GM21526 (cell line): ENCODE results near the gene SMAD6.

Experiments
- ATAC-seq: cut with Tn5 transposase; IDR thresholded peaks from one replicate; pipeline ENCODE4 v1.9.1; 2021; ENCODE audit warnings: moderate library complexity; ENCODE audit not compliant: unreplicated experiment, low FRiP score

The SMAD6 gene

DNA sequence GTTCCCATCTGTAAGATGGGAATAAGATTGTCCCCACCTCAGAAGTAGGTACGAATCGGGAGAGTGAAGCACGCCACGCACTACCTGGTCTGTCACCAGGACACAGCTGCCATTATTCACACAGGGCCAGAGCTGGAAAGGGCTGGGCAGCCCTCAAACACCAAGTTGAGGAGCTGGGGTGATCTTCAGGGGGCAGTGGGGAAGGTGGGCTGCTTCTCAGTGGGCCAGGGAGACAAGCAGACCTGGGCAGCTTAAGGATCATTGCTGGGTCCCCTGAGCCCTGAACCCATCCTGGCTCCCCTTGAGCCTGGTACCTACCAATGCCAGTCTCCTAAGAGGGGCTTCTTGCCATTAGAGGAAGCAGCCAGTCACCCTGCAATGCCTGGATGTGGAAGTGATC, 82.1 kb downstream of the SMAD6 start:
- no peak for ATAC-seq

DNA sequence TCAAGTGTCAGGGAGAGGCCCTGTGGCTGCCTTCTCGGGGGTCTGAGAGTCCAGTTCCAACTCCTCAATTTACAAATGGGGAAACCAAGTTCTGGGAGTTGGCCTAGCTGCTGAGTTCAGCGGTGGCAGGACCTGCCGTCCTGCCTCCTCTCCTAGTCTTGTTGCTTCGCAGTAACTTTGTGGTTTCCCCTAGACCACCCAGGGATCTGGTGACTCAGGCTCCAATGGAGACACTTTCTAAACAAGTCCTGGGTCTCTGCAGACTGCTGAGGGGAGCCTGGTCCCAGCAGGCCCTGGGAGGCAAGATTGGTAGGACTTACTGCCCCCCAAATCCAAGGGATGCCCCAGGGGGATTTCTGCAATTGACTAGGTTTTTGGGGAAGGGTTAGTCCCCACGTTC, 83.6 kb downstream of the SMAD6 start:
- no peak for ATAC-seq

DNA sequence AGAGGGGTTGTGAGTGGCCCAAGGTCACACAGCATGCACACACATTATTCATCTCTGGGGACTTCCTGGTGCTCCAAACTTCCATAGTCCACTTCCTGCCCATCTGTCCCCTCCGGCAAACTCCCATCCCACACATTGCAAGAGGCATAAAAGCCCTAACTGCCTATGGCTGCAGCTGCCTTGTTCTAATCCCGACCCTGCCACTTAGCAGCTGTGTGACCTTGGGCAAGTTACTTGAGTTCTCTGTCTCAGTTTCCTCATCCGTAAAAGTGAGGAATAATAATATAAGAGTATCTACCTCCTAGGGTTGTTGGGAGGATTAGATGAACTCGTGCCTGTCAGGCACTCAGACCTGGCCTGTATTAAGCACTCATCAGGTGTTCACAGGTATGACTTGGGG, 84.2 kb downstream of the SMAD6 start:
- ATAC-seq: no peak

DNA sequence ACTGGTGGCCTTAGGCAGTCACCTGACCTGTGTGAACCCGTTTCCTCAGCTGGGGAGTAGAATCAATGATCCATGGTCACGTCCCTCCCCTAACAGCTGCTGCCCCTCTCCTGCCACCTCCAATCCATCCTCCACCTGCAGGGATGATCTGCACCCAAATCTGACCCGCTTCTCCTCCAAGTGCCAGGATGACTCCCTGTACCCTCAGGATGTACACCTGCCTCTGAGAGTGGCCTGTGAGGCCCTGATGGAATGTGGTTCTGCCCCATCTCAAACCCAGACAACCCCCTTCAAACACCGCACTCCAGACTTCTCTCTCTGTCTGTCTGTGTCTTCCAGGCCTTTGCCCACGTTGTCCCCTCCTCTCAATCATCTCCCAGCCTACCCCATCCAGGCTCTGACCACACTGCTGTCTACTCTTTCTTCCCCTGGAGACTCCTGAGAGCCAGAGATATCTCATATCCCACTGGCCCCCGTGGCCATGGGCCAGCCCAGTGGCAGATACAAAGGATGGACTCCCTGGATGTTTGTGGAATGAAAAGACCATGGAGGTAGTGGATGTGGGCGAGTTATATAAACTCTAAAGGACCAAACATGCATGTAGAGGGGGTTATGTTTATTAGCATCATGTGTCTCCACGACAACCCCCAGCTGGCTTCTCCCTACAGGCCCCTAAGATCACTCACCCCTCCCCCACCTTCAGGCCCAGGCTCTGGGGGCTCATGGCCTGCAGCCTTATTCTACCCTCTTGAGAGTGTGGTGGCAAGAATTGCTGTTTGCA, 84.9 kb downstream of the SMAD6 start:
- no peak for ATAC-seq

DNA sequence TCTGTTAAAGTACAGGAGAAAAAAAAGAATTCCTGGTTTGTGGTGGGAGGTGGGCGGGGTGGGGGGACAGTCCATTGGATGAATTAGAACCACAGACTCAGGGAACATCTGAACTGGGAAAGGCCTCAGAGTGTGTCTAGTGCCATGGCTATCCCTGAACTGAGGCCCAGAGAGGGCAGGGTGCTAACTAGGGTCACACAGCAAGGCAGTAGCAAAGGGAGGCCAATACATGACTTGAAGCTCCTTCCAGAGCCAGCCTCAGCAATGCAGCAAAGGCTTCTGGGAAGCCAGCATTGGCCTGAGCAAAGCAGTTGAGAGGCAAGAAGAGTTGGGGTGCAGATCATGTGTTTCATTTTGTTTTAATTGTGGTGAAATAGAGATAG, 85.4 kb downstream of the SMAD6 start:
- ATAC-seq: no peak

DNA sequence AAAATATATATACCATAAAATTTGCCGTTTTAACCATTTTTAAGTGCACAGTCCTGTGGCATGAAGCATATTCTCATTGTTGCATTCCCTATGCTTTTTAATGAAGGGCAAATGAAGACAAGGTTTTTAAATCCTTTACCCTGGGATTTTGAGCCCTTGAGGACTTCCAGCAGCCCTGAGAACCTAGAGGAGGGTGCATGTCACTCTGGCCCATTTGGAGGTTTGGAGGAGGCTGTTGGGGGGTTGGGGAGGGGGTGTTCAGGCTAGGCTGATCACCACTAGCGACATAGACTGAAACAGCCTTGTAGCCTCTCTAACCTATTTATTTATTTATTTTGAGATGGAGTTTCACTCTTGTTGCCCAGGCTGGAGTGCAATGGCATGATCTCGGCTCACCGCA, 86.0 kb downstream of the SMAD6 start:
- no peak for ATAC-seq

DNA sequence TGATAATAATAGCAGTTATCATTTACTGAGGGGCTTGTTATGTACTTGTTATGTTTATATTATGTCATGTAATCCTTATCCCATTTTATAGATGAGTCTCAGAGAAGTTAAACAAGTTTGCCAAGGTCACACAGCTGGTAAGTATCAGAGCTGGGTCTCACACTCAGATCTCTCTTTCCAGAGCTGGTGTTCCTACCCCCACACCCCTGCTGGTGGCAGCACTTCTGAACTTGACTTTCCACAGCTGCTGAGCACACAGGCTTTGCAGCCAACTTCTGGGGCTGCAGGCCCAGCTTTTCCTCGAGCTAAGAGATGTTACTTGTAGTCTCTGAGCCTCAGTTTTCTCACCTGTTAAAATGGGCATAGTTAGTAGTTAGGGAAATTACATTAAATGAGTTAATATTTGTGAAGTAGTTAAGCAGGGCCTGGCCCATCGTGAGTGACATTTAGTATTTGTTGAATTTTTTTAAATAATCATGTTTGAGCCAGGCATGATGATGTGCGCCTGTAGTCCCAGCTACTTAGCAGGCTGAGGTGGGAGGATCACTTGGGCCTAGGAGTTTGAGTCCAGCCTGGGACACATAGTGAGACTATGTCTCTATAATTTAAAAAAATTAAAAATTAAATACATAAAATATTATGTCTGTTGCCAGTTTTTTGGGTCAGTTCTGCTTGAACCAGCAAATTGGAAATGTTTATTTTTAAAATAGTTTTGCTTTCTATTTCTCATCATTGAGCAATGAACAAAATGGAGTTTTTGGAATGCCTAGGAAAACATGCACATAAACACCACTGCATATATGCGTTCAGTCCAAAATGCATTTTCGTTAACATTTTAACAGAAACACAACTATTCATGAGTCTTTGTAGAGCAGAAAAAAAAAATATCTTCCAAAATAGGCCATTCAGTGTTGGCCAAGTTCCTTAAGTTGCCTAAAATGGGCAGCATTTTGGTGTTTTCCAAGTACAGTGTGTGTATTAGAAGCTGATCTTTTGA, 87.3 kb downstream of the SMAD6 start:
- no peak for ATAC-seq

DNA sequence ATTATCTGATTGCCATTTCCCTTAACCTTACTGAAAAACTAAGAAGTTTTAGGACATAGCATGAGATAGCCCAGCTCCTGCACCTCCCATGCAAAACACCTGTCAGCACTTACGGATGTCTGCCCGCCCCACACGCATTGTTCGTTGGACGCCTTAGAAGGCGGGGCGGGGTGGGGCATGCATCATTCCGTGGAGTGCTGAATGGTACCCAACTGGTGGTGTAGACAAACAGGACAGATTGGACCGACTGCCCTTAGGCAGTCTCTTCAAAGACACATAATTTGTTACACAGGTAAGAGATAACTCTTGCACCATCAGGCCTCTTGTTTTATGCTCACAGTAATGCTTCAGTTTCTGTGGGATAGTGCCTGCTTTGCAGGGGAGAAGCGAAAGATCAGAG, 93.8 kb downstream of the SMAD6 start:
- ATAC-seq: no peak

DNA sequence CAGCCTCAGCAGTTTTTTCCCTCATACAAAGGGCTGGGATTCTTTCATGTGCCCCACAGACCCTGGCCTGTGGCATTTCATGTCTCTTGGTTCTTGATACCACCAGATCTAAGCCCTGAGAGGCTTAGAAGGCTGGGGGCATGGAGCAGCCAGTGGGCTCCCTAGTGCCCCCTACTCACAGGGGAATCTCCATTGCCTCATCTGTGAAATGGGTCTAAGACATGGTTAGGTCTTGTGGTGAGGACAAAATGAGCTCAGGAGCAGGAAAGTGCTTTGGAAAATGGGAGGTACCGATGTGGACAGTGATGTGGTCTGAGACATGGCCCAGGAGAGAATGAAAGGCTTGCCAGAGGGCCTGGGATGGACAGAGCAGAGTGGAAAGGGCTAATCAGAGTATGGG, 94.3 kb downstream of the SMAD6 start:
- no peak for ATAC-seq

DNA sequence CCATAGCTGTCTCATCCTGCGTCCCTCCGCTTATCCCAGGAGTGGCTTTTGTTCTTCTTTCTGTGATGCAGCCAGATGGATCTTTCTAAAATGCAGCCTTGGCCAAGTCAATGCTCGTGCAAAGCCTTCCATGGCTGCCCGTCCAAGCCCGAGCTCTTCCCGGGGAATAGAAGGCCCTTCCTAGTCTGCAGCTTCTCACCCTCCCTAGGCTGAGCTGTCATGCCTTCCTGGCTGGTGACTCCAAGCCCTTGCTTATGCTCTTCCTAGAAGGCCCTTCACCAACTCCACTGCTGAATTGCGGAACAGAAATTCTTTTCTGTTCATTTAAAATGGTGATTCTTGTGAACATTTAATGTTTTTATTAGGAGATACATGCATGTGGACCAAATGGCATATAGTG, 95.9 kb downstream of the SMAD6 start:
- no peak for ATAC-seq

DNA sequence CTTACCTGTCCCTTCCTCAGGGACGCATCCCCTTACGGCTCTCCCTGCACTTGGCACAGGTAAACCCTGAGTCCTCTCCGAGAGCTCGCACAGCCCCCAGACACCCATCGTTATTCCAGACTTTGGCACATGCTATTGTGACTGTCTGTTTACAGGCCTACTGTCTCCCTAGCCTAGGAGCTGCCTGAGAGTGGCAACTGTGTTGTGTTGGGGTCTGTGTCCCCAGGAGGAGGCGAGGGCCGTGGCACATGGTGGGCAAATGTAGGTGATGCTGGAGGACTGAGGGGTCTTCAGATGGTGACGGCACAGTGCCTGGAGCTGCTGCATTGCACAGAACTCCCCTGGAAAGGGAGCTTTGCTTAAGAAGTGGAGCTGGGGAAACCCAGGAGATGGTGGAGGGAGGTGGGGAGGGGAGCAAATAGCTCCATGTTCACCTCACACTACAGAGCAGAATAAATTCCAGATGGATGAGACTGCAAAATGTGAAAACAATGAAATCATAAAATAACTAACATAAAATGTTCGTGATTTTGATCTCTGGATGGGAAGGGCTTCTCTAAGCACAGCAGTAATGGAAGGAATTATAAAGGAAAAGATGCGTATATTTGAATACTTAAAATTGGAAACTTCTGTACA, 96.5 kb downstream of the SMAD6 start:
- ATAC-seq: no peak

DNA sequence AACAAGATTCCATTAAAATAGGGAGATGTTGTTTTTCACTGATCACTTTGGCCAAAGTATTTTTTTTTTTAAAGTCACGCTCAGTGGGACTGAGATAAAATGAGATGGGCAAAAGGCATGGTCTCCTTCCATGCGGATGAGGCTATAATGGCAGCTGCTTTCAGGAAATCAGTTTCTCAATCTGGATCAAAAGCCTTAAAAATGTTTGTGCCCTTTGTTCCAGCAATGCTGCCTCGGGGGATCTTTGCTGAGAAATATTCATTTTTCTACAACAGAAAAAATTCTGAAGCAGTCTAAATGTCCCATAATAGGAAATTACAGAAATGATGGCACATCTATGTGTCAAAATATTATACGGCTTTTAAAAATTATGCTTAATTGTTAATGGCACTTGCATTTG, 97.2 kb downstream of the SMAD6 start:
- no peak for ATAC-seq

DNA sequence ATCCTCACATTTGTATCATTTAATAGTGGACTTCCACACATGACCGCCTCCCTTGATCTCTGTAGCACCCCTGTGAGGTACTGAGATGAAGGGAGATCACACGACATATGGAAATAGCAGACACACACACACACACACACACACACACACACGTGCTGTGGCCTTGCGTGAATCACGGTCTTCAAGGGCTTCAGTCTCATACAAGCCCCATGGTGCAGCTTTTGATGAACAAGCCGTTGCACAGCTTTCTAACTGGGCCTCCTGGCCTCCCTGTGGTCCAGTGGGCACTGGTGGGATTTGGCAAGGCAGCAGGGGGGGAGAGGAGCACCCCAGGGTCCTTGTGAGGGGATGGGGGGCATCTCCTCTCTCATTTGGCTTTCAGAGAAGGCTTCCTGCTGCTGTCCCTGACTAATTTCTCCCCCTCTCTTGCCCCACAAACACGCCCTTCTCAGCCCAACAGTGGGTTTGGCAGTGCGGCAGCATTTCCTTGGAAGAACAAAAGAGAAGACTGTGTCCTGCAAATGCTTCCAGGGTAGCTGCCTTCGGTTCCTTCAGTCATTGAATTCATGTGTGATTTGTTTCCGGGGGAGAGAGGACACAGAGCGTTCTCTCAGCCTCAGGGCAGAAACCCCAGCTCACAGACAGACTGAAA, 98.7 kb downstream of the SMAD6 start:
- no peak for ATAC-seq

DNA sequence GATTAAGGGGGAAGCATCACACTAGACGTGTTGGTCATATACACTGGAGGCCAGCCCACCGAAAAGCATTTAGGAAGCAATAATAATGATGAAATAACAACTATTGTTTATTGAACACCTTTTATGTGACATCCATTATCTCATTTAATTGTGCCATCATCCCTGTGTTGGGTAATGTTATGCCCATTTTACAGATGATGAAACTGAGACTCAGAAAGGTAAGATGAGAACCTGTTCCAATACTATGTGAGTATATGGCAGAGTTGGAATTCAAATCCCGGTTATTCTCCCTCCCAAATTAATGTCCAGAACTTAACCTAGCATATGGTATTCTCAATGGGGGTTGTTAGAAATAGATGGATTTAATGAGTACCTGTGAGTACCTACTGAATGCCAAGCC, 99.2 kb downstream of the SMAD6 start:
- ATAC-seq: no peak

DNA sequence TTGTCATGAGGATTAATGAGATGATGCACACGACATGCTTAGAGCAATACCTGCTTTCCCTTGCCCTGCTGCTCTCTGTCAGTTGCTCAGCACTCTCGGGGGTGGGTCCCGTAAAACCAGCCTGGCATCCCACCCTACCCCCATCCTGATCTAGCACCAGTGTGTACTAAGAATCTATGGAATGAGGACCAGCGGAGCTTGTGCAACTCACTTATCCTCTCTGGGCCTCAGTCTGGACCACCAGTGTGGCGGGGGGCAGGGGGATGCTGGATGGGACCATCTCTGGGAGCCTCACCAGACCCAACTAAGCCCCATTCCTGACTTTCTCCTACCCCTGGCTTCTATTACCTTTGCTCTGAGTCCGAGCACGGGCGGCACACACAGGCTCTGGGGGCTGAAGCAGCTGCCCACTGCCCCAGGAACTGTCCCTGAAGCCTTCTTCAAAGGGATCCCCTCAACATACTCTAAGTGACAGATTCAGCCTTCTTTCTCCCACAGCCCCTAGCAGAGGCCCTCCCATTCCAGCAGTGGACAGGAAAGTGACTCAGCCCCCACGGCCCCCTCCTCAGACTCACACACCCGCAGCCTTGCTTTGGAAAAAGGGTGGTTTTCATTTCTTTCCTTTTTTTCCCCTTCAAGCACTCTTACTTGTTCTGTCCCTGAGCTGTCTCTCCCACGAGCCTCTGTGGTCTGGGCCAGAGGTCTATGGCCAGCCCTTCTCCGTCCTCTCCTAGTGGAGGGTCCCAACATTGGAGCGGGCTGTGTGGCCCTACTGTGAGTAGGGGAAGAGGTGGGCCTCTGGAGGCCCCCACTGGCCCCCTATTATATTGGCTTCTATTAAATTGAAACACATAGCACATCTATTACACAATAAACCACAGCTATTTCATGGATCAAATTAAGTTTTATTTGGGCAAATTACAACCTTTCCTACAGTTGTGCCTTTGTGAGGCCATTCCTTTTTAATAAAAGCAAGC, 100.3 kb downstream of the SMAD6 start:
- no peak for ATAC-seq

DNA sequence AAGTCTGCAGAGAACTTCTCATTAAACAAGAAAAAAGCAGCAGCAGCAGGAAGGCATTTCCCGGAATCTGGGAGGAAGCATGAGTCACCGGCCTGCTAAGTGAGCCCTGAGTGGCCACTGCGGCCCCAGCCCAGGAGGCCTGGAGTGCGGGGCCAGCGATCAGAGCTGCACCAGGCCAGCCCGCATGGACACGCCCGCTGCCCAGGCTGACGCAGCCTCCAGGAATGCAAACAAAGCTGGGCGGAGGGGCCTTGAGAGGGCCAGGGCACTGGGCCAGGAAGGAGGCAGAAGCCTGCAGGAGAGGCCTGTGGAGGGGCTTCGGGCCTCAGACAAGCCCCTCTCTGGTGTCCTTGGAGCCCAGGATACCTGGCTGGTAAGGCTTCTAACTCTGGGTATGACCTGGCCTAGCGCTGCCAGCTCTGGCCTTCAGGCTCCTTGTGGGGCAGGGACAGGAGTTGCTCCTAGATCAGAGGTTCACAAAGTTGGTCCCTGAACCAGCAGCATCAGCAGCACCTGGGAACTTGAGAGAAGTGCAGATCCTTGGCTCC, 101.2 kb downstream of the SMAD6 start:
- no peak for ATAC-seq

DNA sequence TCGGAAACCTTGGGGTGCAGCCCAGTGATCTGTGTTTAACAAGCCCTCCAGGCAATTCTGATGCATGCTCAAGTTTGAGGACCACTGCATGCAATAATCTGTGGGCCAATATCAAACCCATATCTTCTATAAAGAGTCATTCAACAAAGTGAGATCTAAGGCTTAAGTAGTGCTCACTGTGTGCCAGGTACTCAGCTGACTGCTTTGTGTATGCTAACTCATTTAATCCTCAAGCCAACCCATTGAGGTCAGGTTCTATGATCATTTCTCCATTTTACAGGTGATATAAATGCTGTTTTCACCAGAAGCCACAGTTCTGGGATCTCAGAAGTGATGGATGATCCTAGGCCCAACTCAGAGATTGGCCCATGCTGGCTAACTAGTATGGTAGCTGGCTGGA, 101.7 kb downstream of the SMAD6 start:
- ATAC-seq: no peak

DNA sequence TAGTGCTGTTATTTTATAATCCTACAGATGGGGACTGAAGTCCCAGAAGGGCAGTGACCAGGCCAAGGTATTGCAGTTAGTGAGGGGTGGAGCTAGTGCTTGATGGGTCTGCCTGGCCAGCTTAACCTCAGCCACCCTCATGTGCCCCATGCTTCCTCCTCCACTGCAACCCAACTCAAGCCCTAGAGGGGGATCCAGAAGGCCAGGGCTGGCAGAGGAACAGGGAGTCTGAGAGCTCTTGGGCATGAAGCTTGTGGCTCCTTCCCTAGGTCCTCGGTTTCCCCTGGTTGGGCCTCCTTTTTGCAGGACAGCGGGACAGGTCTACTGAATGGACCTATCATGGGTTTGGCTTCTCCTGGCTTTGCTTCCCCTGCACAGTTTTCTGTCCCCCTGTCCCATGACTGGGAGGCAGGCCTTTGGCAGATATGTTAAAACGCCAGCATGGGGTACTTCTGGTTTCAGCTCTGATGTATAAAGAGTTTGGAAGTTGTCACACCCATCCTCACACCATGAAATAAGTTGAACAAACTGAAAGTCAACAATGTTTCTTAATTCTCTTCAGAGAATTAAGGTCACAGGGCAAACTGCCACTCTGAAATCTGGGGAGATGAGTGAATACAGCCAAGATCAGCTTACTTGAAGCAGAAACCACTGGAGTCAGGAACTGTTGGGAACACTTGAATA, 103.3 kb downstream of the SMAD6 start:
- no peak for ATAC-seq
